HAP-1 (cell line): ENCODE results near the gene POLR2F.
"Not testable (repeated sequence)": the region's sequence is repeated elsewhere in the genome, so short reads cannot be mapped to it uniquely, and the experiment has no call there.

Experiments
- DNase-seq, 2 experiments: peaks; one replicate each; pipeline ENCODE4 v3.0.0-alpha.2; 2016 to 2020; ENCODE audit warnings: low spot score in 2 of 2
- H3K27me3 ChIP-seq: fragments of 250-450 bp; sonication (Bioruptor Pico); 2 replicates; pipeline ENCODE4 v1.5.1; 2020; ENCODE audit warnings: low read depth, mild to moderate bottlenecking, moderate library complexity
- H3K36me3 ChIP-seq: fragments of 250-450 bp; sonication (Bioruptor Pico); replicated peaks from 2 replicates; pipeline ENCODE4 v1.5.1; 2020; ENCODE audit warnings: mild to moderate bottlenecking
- H3K4me1 ChIP-seq: fragments of 250-450 bp; sonication (Bioruptor Pico); 2 replicates; pipeline ENCODE4 v1.5.1; 2020; ENCODE audit warnings: mild to moderate bottlenecking
- H3K4me3 ChIP-seq: fragments of 250-450 bp; sonication (Bioruptor Pico); 2 replicates; pipeline ENCODE4 v1.5.1; 2020; ENCODE audit warnings: mild to moderate bottlenecking, moderate library complexity
- H3K9me3 ChIP-seq: fragments of 250-450 bp; sonication (Bioruptor Pico); 2 replicates; pipeline ENCODE4 v1.5.1; 2020; ENCODE audit warnings: mild to moderate bottlenecking, moderate library complexity
- in situ Hi-C: fragments of 300-500 bp; cut with MboI; formaldehyde crosslinking; loops from 3 replicates; pipeline ENCODE4 v1.14.3; 2020; ENCODE audit warnings: low sequenced_read_pairs, inconsistent platforms, mixed read lengths

The POLR2F gene

DNA sequence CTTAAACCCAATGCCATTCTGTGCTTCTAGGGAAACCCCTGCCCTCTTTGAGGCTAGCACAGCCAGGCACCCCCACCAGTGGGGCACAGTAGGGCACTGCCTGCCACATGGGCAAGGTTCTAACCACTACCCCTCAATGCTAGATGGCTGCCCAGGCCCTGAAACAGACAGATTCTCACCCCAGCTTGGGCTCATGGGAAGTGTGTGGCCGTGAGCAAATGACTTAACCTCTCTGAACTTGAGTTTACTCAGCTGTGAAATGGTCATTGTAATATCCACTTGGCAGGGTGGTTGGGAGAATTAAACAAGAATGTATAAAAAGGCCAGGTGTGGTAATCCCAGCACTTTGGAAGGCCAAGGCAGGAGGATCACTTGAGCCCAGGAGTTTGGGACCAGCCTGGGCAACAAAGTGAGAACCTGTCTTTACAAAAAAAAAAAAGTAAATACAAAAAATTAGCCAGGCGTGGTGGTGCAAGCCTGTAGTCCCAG lies 22.5 kb upstream of the POLR2F start:
- no peak for DNase-seq
- in situ Hi-C loops, result no loop called here
- Histone ChIP-seq H3K4me1 (peaks cover 5% of the 10 kb centered on the region), H3K36me3 (peaks cover 17% of the 10 kb centered on the region), H3K27me3 (no peaks in the 10 kb centered on the region), H3K4me3 (no peak overlapping the region), H3K9me3 (no peaks in the 10 kb centered on the region)

- DNase-seq, result no peak
- Histone ChIP-seq H3K4me1 (peaks cover 5% of the 10 kb centered on the region), H3K4me3 (no peak overlapping the region), H3K9me3 (no peaks in the 10 kb centered on the region), H3K27me3 (no peaks in the 10 kb centered on the region), H3K36me3 (peaks cover 14% of the 10 kb centered on the region)
- in situ Hi-C loops, result no loop called here
Measured at GRCh38 chr22:37931893-37932389, 21.6 kb upstream of the POLR2F start.

GRCh38 chr22:37932401-37932800 lies 21.1 kb upstream of the POLR2F start:
- Histone ChIP-seq H3K4me3 (no peak overlapping the region), H3K27me3 (no peaks in the 10 kb centered on the region), H3K9me3 (no peaks in the 10 kb centered on the region), H3K36me3 (peaks cover 14% of the 10 kb centered on the region), H3K4me1 (peaks cover 5% of the 10 kb centered on the region)
- in situ Hi-C loops, result no loop called here
- DNase-seq, result no peak

- Histone ChIP-seq H3K4me1 (peaks cover 5% of the 10 kb centered on the region), H3K9me3 (no peaks in the 10 kb centered on the region), H3K36me3 (peaks cover 17% of the 10 kb centered on the region), H3K27me3 (no peaks in the 10 kb centered on the region), H3K4me3 (no peak overlapping the region)
- no peak for DNase-seq
- in situ Hi-C loops, result no loop called here
Measured at GRCh38 chr22:37932821-37933578, 20.5 kb upstream of the POLR2F start.

GRCh38 chr22:37933711-37934376 lies 19.7 kb upstream of the POLR2F start:
- H3K9me3 ChIP-seq, result no peaks in the 10 kb centered on the region
- in situ Hi-C loops, result no loop called here
- H3K27me3 ChIP-seq, result no peaks in the 10 kb centered on the region
- no peak overlapping the region for H3K4me3 ChIP-seq
- peaks cover 18% of the 10 kb centered on the region for H3K36me3 ChIP-seq
- peak; percentile 87 to 94 for DNase-seq
- peaks cover 5% of the 10 kb centered on the region for H3K4me1 ChIP-seq

DNA sequence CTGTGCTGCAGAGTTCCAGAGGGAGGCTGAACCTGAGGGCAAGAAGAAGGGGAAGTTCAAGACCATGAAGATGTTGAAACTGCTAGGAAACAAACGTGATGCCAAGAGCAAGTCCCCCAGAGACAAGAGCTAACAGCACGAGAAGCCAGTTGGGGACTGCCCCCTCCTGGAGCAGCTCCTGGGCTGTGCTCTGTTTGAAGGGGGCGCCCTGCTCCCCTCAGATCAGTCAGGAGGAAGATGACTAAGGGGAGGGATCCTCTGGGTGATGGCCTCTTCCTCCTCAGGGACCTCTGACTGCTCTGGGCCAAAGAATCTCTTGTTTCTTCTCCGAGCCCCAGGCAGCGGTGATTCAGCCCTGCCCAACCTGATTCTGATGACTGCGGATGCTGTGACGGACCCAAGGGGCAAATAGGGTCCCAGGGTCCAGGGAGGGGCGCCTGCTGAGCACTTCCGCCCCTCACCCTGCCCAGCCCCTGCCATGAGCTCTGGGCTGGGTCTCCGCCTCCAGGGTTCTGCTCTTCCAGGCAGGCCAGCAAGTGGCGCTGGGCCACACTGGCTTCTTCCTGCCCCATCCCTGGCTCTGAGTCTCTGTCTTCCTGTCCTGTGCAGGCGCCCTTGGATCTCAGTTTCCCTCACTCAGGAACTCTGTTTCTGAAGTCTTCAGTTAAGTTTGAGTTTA lies 12.7 kb upstream of the POLR2F start:
- H3K9me3 ChIP-seq, result no peaks in the 10 kb centered on the region
- in situ Hi-C loops, result no loop called here
- peaks cover 11% of the 10 kb centered on the region for H3K36me3 ChIP-seq
- H3K4me1 ChIP-seq, result no peaks in the 10 kb centered on the region
- H3K27me3 ChIP-seq, result no peaks in the 10 kb centered on the region
- no peak for DNase-seq
- no peak overlapping the region for H3K4me3 ChIP-seq

GRCh38 chr22:37942133-37942532 lies 11.4 kb upstream of the POLR2F start:
- no peaks in the 10 kb centered on the region for H3K27me3 ChIP-seq
- no peaks in the 10 kb centered on the region for H3K9me3 ChIP-seq
- H3K4me3 ChIP-seq, result no peak overlapping the region
- no peaks in the 10 kb centered on the region for H3K4me1 ChIP-seq
- in situ Hi-C loops, result no loop called here
- peaks cover 11% of the 10 kb centered on the region for H3K36me3 ChIP-seq
- no peak for DNase-seq

DNA sequence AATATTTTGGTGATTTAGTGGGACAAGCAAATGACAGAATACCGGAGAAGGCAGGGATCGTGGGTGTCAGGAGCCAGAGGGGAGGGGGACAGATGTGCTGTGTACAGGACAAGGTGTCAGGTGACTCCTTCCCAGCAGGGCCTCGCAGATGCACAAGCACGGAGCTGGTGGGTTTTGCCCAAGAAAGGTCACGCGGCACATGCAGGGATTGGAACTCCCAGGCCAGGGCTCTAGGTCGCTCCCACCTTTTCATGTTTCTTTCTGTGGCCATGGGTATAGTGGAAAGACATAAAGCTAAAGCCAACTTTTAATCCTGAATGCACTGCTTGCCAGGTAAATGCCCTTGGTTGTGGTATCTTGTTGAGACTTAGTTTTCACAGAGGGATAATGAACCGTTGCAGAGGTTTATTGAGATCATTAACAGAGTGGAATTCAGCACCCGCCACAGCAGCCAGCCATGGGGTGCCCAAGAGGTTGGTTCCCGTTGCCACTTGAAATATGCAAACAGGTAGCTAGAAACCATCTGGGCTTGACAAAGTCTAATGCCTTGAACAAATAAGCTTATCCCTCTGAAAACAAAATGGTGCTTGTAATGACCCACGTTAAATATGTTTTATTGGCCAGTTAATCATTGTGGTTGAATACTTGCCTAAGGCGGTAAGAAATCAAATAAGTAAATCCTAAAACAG lies 10.2 kb upstream of the POLR2F start:
- peak; percentile 23 to 36 for DNase-seq
- H3K9me3 ChIP-seq, result no peaks in the 10 kb centered on the region
- no peak overlapping the region for H3K4me3 ChIP-seq
- no peaks in the 10 kb centered on the region for H3K4me1 ChIP-seq
- in situ Hi-C loops, result no loop called here
- H3K27me3 ChIP-seq, result no peaks in the 10 kb centered on the region
- H3K36me3 ChIP-seq, result peaks cover 5% of the 10 kb centered on the region

DNA sequence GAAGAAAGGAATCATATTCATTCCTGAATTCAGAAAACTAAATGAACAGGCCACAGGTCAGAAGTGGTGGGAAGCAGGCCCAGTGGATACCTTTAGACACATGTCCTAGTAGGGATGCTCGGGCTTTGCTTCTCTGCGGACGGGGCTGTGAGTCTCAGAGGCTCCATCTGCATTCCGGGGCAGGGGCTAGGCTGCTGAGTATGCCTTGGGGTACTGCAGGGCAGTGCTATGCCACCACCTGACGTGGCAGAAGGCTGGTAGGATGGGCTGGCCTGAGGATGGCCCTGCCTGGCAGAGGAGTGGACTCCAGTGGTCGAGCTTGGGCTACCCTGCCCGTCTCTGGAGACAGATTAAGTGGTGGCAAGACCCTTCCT lies 9.7 kb upstream of the POLR2F start:
- Histone ChIP-seq H3K4me1 (no peaks in the 10 kb centered on the region), H3K27me3 (no peaks in the 10 kb centered on the region), H3K36me3 (peaks cover 5% of the 10 kb centered on the region), H3K9me3 (no peaks in the 10 kb centered on the region), H3K4me3 (no peak overlapping the region)
- no peak for DNase-seq
- in situ Hi-C loops, result no loop called here

GRCh38 chr22:37944423-37944822 lies 9.1 kb upstream of the POLR2F start:
- in situ Hi-C loops, H3K36me3 ChIP-seq, H3K4me1 ChIP-seq, H3K4me3 ChIP-seq, H3K9me3 ChIP-seq, DNase-seq, H3K27me3 ChIP-seq: not testable (repeated sequence)

DNA sequence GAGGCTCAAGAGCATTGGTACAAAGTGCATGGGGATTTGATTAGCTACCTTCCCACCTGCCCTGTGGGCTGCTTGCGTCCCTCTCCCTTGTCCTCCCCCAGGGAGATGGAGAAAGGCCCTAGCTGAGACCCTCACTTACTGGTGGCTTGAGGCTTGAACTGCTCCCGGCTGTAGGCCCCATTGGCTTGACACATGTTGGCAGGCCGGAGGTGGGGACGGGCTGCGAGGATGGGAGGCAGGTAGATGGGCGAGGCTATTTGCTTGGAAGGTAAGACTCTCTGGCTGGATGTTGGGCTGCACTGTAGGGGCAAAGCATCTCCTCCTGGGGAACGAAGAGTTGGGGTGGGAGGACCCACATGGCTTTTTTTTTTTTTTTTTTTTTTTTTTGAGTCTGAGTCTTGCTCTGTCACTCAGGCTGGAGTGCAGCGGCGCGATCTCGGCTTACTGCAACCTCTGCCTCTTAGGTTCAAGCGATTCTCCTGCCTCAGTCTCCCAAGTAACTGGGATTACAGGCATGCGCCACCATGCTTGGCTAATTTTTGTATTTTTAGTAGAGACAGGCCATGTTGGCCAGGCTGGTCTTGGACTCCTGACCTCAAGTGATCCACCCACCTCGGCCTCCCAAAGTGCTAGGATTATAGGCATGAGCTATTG lies 6.2 kb upstream of the POLR2F start:
- in situ Hi-C loops, H3K36me3 ChIP-seq: not testable (repeated sequence)

GRCh38 chr22:37951305-37951704 lies 2.2 kb upstream of the POLR2F start:
- H3K36me3 ChIP-seq, result peaks cover 8% of the 10 kb centered on the region; the same call in 1 of the 2 replicates
- H3K27me3 ChIP-seq, result no peaks in the 10 kb centered on the region
- in situ Hi-C loops, result loop anchor here (10.0 kb wide), 1 partner anchor 137 kb away; no protein-coding TSS in a partner anchor
- H3K4me3 ChIP-seq, result no peak overlapping the region
- DNase-seq, result no peak
- H3K4me1 ChIP-seq, result peaks cover 5% of the 10 kb centered on the region
- no peaks in the 10 kb centered on the region for H3K9me3 ChIP-seq

More for the DNA sequence above, 6.2 kb upstream of the POLR2F start:
- not testable (repeated sequence) for H3K4me3 ChIP-seq, H3K27me3 ChIP-seq, H3K9me3 ChIP-seq, DNase-seq, H3K4me1 ChIP-seq

DNA sequence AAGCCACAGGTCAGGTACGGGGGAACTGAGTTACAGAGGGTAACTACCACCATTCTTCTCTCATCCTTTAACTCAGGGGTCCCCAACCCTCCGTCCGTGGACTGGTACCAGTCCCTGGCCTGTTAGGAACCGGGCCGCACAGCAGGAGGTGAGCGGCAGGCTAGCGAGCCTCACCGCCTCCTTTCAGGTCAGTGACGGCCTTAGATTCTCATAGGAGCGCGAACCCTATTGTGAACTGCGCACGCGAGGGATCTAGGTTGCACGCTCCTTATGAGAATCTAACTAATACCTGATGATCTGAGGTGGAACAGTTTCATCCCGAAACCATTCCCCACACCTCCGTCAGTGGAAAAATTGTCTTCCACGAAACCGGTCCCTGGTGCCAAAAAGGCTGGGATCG lies 870 bp upstream of the POLR2F start:
- H3K9me3 ChIP-seq, H3K27me3 ChIP-seq, H3K4me1 ChIP-seq, DNase-seq: not testable (repeated sequence)
- in situ Hi-C loops, result loop anchor here (10.0 kb wide), 1 partner anchor 138 kb away; no protein-coding TSS in a partner anchor
- H3K36me3 ChIP-seq, result peaks cover 18% of the 10 kb centered on the region
- peak overlapping the region; percentile 100 for H3K4me3 ChIP-seq
